T-helper 1 cell treated with Interleukin-12 subunit alpha and Interleukin-12 subunit beta and Interleukin-4 antibody, amounts not matched to agents 30 ng/mL and 1 ng/mL, for 36 hours (primary cell): ENCODE data around the gene RGL2. TPM values are rescaled to one million over a fixed set of nuclear protein-coding genes. Genes with fewer than 3 reads are reported as not detected.

Source experiments
- intact Hi-C: fragments of 100-400 bp; cut with micrococcal nuclease; formaldehyde crosslinking; loops from one replicate; pipeline ENCODE4 v1.15.1; 2024
- total RNA-seq: library from RNA; stranded (reverse); gene quantifications from 2 replicates; pipeline ENCODE4 v1.2.3, GENCODE V29; 2022

Gene RGL2
- total RNA-seq, 1 donor from 2014 or later: 46.5 TPM

DNA sequence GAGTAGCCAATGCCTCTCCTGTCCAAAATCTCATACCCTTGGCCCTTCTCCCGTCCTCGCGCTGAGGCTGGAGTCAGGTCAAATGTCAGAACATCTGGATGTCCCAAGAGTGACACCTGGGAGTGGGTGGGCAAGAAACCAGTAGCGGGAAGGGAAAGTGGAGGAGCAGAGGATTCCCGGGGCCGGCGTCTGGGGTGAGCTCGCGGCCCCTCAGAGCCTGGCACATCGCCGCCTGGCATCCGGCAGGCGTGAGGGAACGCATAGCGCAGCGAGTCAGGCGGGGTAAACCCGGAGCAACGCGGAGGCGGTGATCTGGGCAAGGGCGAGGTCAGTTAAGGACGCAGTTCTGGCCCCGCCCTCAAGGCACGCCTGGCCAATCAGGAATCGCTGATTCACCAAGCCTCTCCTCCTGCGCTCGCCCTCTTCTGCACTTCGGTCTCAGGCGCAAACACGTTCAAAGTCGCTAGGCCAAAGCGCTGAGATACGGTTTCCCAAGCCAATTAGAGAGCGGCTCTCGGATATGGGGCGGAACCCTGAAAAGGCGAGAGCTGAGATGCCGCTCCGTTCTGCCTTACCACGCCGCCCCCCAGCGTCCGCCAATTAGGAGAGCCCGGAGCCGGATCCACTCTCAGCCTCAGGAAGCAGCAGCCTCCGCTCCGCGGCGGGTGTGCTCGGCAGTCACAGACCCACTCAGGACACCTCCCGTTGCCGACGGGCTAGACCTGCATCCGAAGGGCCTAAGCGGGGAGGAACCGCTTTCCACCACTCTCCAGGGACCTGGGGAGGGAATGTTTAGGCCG is 49.6 kb downstream of the RGL2 start:
- intact Hi-C loops: loop anchor here (1.0 to 5.0 kb wide), 20 partner anchors 22 to 1119 kb away; partner anchors contain the start of genes B3GALT4, FKBPL, HLA-DMB and HLA-DPB1

DNA sequence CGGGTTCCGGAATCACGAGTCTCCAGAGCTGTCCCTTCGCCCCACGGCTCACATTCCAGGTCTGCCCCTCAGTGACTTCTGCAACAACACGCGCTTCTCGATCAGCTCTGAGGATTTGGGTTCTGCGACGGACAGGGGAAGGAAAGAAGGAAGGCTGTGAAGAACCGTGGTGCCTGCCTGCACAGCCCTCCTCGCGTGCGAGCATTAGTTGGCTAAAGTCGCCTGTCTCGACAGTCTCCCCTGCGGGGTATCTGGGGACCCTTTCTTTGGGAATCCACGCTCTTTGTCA is 50.2 kb downstream of the RGL2 start:
- intact Hi-C loops: loop anchor here (1.0 to 5.0 kb wide), 11 partner anchors 44 to 404 kb away; partner anchors contain the start of genes HLA-DMB, HLA-DPB1, HSD17B8 and PSMB8

DNA sequence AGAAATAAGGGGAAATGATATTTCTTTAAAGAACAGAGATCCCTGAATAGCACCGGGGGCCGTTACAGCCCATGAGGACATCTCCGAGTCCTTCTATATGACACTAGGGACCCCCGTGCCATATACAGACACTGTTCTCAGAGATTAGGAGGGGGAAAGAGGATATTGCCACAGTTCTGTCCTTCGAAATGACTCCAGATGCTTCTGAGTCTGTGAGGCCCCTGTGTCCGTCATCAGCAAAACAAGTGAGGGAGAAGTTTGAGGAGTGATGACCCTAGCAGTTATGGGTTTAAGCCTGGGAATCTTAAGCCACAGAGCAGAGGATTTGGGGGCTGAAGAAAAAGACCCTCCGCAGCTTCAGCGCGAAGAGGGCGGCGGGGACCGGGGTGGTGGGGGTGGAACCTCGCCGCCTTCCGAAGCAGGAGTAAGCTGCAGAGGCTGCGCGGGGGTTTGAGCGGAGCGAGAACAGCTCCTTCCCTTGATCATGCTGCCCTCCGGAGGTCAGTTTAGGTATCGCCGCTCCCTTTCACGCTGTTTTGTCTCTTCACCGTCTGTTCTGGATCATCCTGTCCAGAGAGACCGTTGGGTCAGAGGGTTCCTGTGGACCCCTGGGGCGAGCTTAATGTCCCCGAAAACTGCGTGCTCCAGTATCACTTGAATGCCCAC is 50.6 kb downstream of the RGL2 start:
- intact Hi-C loops: loop anchor here (1.0 to 5.0 kb wide), 11 partner anchors 44 to 403 kb away; partner anchors contain the start of genes HLA-DMB, HLA-DPB1, HSD17B8 and PSMB8

DNA sequence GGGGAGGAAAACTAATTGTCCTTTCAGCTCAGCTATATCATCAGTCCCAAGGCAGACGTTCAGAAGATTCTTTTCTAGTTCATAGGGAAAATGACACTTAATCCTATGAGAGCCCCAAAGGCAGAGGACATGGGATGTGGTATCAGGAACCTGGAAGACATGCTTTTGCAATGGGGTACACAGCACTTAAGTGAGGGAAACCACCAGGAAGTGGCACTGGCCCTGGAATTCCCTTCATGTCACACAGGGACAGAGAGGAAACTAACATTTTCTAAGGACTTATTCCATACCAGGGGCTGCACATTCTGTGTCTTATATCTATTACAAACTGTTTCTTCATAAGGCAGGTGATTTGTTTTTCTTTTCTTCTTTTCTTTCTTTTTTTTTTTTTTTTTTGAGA is 55.3 kb downstream of the RGL2 start:
- intact Hi-C loops: no loop called here

DNA sequence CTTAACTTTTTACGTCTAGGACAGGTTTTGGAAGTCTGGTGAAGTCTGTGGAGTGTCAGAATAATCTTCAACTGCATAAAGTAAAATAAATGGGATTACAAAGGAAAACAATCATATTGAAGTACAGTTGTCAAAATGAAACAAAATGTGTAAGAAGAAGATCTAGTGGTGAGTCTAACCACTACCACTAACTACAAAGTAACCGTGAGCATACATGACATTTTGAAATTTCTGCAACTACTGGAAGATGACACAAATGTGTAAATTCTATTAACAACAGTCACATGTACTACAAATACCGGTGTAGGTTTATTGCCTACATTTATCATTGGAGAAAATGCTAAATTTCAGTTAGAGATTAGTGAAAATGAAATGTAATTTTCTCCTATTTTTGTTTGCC is 56.8 kb downstream of the RGL2 start:
- intact Hi-C loops: no loop called here

Other genes starting within 250 kb of the RGL2 start
- gene HLA-DPA1, start 225.3 kb downstream of the RGL2 start, total RNA-seq: 201 and 213 TPM in 2 replicates
- 93.9 and 99.1 TPM in 2 replicates for gene HLA-DPB1, start 223.0 kb downstream of the RGL2 start, total RNA-seq
- gene COL11A2, start 106.5 kb downstream of the RGL2 start, total RNA-seq: 0.42 and 0.61 TPM in 2 replicates
- 44.1 and 47.2 TPM in 2 replicates for gene RXRB, start 98.3 kb downstream of the RGL2 start, total RNA-seq
- gene SLC39A7, start 98.1 kb downstream of the RGL2 start, total RNA-seq: 60.7 and 62.1 TPM in 2 replicates
- gene HSD17B8, start 94.3 kb downstream of the RGL2 start, total RNA-seq: 6.9 TPM in 2 replicates
- gene RING1, start 90.4 kb downstream of the RGL2 start, total RNA-seq: 44.0 and 46.0 TPM in 2 replicates
- gene VPS52, start 27.1 kb downstream of the RGL2 start, total RNA-seq: 64.0 and 71.6 TPM in 2 replicates
- gene RPS18, start 26.9 kb downstream of the RGL2 start, total RNA-seq: 1,946 and 1,985 TPM in 2 replicates
- 17.1 and 19.7 TPM in 2 replicates for gene B3GALT4, start 21.8 kb downstream of the RGL2 start, total RNA-seq
- gene WDR46, start 9.7 kb downstream of the RGL2 start, total RNA-seq: 68.2 and 70.7 TPM in 2 replicates
- gene PFDN6, start 9.3 kb downstream of the RGL2 start, total RNA-seq: 71.8 and 79.6 TPM in 2 replicates
- 415 TPM in 2 replicates for gene TAPBP, start 15.1 kb upstream of the RGL2 start, total RNA-seq
- 12.4 and 13.3 TPM in 2 replicates for gene ZBTB22, start 18.8 kb upstream of the RGL2 start, total RNA-seq
- gene DAXX, start 24.0 kb upstream of the RGL2 start, total RNA-seq: 76.7 and 80.6 TPM in 2 replicates
- gene KIFC1, start 92.9 kb upstream of the RGL2 start, total RNA-seq: 76.1 and 76.9 TPM in 2 replicates
- 37.1 and 38.5 TPM in 2 replicates for gene PHF1, start 112.1 kb upstream of the RGL2 start, total RNA-seq
- 134 and 135 TPM in 2 replicates for gene CUTA, start 119.2 kb upstream of the RGL2 start, total RNA-seq
- 31.8 and 32.4 TPM in 2 replicates for gene SYNGAP1, start 121.1 kb upstream of the RGL2 start, total RNA-seq
- gene ZBTB9, start 155.6 kb upstream of the RGL2 start, total RNA-seq: 11.7 and 12.1 TPM in 2 replicates